Subcutaneous abdominal adipose tissue (tissue), 5 donors: Measurements from ENCODE around the gene SPTBN1.
A peak's percentile ranks its signal among the peaks of the same experiment; 100 is the strongest.

ENCODE experiments used
- H3K27ac ChIP-seq: one replicate; pipeline ENCODE4 v1.7.0; 2013; ENCODE audit warnings: low read depth, mild to moderate bottlenecking, inconsistent platforms, low read length, moderate library complexity
- H3K27me3 ChIP-seq, 5 donors: one replicate each; pipeline ENCODE4 v1.7.0; 2013; ENCODE audit warnings: low read length in 5 of 5, inconsistent platforms in 1 of 5; ENCODE audit not compliant: control insufficient read depth in 5 of 5, insufficient read depth in 4 of 5
- H3K36me3 ChIP-seq, 5 donors: one replicate each; pipeline ENCODE4 v1.7.0; 2013; ENCODE audit warnings: low read length in 5 of 5; ENCODE audit not compliant: control insufficient read depth in 5 of 5, insufficient read depth in 5 of 5
- H3K4me1 ChIP-seq, 5 donors: one replicate each; pipeline ENCODE4 v1.7.0; 2013; ENCODE audit warnings: low read length in 5 of 5, mild to moderate bottlenecking in 3 of 5, moderate library complexity in 1 of 5; ENCODE audit not compliant: control insufficient read depth in 5 of 5, insufficient read depth in 5 of 5
- H3K4me3 ChIP-seq, 5 donors: one replicate each; pipeline ENCODE4 v1.7.0; 2013; ENCODE audit warnings: low read length in 5 of 5, low read depth in 1 of 5
- H3K9ac ChIP-seq, 5 donors: one replicate each; pipeline ENCODE4 v1.7.0; 2013; ENCODE audit warnings: low read length in 5 of 5, mild to moderate bottlenecking in 4 of 5, moderate library complexity in 3 of 5
- H3K9me3 ChIP-seq, 5 donors: one replicate each; pipeline ENCODE4 v1.7.0; 2013; ENCODE audit warnings: low read length in 5 of 5; ENCODE audit not compliant: control insufficient read depth in 5 of 5
- donor health status: healthy.
- donor health status: healthy.
- donor health status: healthy.
- donor health status: healthy.
- donor health status: healthy.

SPTBN1 gene

GRCh38 chr2:54653572-54654204 lies 197.6 kb downstream of the SPTBN1 start:
- peaks cover 3 to 21% (median 12%) of the 10 kb centered on the region in 5 donors for H3K4me1 ChIP-seq
- H3K9ac ChIP-seq = no peak overlapping the region
- H3K4me3 ChIP-seq = no peak overlapping the region
- H3K36me3 ChIP-seq = peaks cover 61 to 99% (median 93%) of the 10 kb centered on the region in 5 donors
- H3K27ac ChIP-seq = peak overlapping the region; percentile 26
- H3K27me3 ChIP-seq = no peaks in the 10 kb centered on the region
- H3K9me3 ChIP-seq = no peaks in the 10 kb centered on the region

- Histone ChIP-seq H3K9me3 (no peaks in the 10 kb centered on the region), H3K27me3 (no peaks in the 10 kb centered on the region), H3K4me3 (no peak overlapping the region), H3K9ac (no peak overlapping the region), H3K27ac (peak overlapping the region; percentile 39), H3K4me1 (peaks cover 3 to 30% (median 19%) of the 10 kb centered on the region in 5 donors), H3K36me3 (peaks cover 61 to 99% (median 93%) of the 10 kb centered on the region in 5 donors)
Measured at GRCh38 chr2:54655046-54655809, 199.1 kb downstream of the SPTBN1 start.

GRCh38 chr2:54656863-54657262 lies 200.7 kb downstream of the SPTBN1 start:
- H3K27ac ChIP-seq = peak overlapping the region; percentile 33
- no peaks in the 10 kb centered on the region for H3K27me3 ChIP-seq
- peaks cover 61 to 99% (median 94%) of the 10 kb centered on the region in 5 donors for H3K36me3 ChIP-seq

GRCh38 chr2:54657664-54658083 lies 201.5 kb downstream of the SPTBN1 start:
- peak overlapping the region; percentile 33 for H3K27ac ChIP-seq
- H3K36me3 ChIP-seq = peaks cover 60 to 99% (median 95%) of the 10 kb centered on the region in 5 donors
- no peaks in the 10 kb centered on the region for H3K9me3 ChIP-seq
- peak overlapping the region in 1 of 5 donors; percentile 26 for H3K9ac ChIP-seq
- peaks cover 3 to 30% (median 19%) of the 10 kb centered on the region in 5 donors for H3K4me1 ChIP-seq
- no peaks in the 10 kb centered on the region for H3K27me3 ChIP-seq
- no peak overlapping the region for H3K4me3 ChIP-seq

More at GRCh38 chr2:54656863-54657262, 200.7 kb downstream of the SPTBN1 start:
- Histone ChIP-seq H3K4me3 (no peak overlapping the region), H3K4me1 (peaks cover 3 to 30% (median 19%) of the 10 kb centered on the region in 5 donors), H3K9me3 (no peaks in the 10 kb centered on the region), H3K9ac (no peak overlapping the region)

GRCh38 chr2:54658564-54659071 lies 202.5 kb downstream of the SPTBN1 start:
- Histone ChIP-seq H3K9ac (peak overlapping the region in 1 of 5 donors; percentile 19), H3K9me3 (no peaks in the 10 kb centered on the region), H3K4me3 (no peak overlapping the region), H3K4me1 (peaks cover 3 to 32% (median 19%) of the 10 kb centered on the region in 5 donors), H3K36me3 (peaks cover 60 to 99% (median 96%) of the 10 kb centered on the region in 5 donors), H3K27me3 (no peaks in the 10 kb centered on the region), H3K27ac (peak overlapping the region; percentile 33)

GRCh38 chr2:54659527-54659926 lies 203.4 kb downstream of the SPTBN1 start:
- H3K9ac ChIP-seq = no peak overlapping the region
- H3K27ac ChIP-seq = peak overlapping the region; percentile 33
- H3K9me3 ChIP-seq = no peaks in the 10 kb centered on the region
- no peaks in the 10 kb centered on the region for H3K27me3 ChIP-seq
- H3K4me1 ChIP-seq = peaks cover 3 to 39% (median 19%) of the 10 kb centered on the region in 5 donors
- H3K36me3 ChIP-seq = peaks cover 56 to 99% (median 96%) of the 10 kb centered on the region in 5 donors
- H3K4me3 ChIP-seq = no peak overlapping the region

GRCh38 chr2:54660752-54661151 lies 204.6 kb downstream of the SPTBN1 start:
- H3K27ac ChIP-seq = peak overlapping the region; percentile 42
- no peak overlapping the region for H3K9ac ChIP-seq
- H3K9me3 ChIP-seq = no peaks in the 10 kb centered on the region
- peaks cover 57 to 99% (median 94%) of the 10 kb centered on the region in 5 donors for H3K36me3 ChIP-seq
- H3K4me3 ChIP-seq = no peak overlapping the region
- H3K4me1 ChIP-seq = peaks cover 8 to 50% (median 26%) of the 10 kb centered on the region in 5 donors
- no peaks in the 10 kb centered on the region for H3K27me3 ChIP-seq

GRCh38 chr2:54663424-54664030 lies 207.4 kb downstream of the SPTBN1 start:
- Histone ChIP-seq H3K4me3 (no peak overlapping the region), H3K36me3 (peaks cover 47 to 98% (median 84%) of the 10 kb centered on the region in 5 donors), H3K9me3 (no peaks in the 10 kb centered on the region), H3K27me3 (no peaks in the 10 kb centered on the region), H3K27ac (peak overlapping the region; percentile 98), H3K9ac (no peak overlapping the region), H3K4me1 (peaks cover 19 to 56% (median 39%) of the 10 kb centered on the region in 5 donors)

GRCh38 chr2:54664238-54664786 lies 208.2 kb downstream of the SPTBN1 start:
- Histone ChIP-seq H3K4me3 (no peak overlapping the region), H3K9ac (no peak overlapping the region), H3K27me3 (no peaks in the 10 kb centered on the region), H3K9me3 (no peaks in the 10 kb centered on the region), H3K4me1 (peaks cover 19 to 50% (median 41%) of the 10 kb centered on the region in 5 donors), H3K36me3 (peaks cover 53 to 98% (median 84%) of the 10 kb centered on the region in 5 donors), H3K27ac (peak overlapping the region; percentile 98)
